ENCODE results near the gene S100A8. TPM values are rescaled to one million over a fixed set of nuclear protein-coding genes. Genes with fewer than 3 reads are reported as not detected.

Gene S100A8
- total RNA-seq, 1 experiment from 2014 or later: not detected

GRCh38 chr1:153341431-153341934, 49.4 kb downstream of the S100A8 start:
- CTCF ChIA-PET: no interaction called here
- peaks cover 81% of the 10 kb centered on the region for H3K27me3 ChIP-seq (replicated peaks; ENCODE audit: insufficient read depth, low read depth, low read length, poor library complexity)
- BruUV-seq (replicated peaks): no TSS peak
- H3K27ac ChIP-seq (ENCODE audit: low read depth, low read length, poor library complexity, severe bottlenecking): no peak overlapping the region
- no peak overlapping the region for H3K4me3 ChIP-seq (ENCODE audit: low read depth, low read length, poor library complexity, severe bottlenecking)
- no peaks in the 10 kb centered on the region for H3K36me3 ChIP-seq (ENCODE audit: insufficient read depth, low read length, poor library complexity, severe bottlenecking)
- POLR2A ChIA-PET (ENCODE audit: low non-redundant PET): no interaction called here
- no peak for TF ChIP-seq EZH2 (IDR thresholded peaks at IDR 0.05; ENCODE audit: borderline replicate concordance, low read depth, low read length, poor library complexity, severe bottlenecking)
- TF ChIP-seq, protein P1, sequence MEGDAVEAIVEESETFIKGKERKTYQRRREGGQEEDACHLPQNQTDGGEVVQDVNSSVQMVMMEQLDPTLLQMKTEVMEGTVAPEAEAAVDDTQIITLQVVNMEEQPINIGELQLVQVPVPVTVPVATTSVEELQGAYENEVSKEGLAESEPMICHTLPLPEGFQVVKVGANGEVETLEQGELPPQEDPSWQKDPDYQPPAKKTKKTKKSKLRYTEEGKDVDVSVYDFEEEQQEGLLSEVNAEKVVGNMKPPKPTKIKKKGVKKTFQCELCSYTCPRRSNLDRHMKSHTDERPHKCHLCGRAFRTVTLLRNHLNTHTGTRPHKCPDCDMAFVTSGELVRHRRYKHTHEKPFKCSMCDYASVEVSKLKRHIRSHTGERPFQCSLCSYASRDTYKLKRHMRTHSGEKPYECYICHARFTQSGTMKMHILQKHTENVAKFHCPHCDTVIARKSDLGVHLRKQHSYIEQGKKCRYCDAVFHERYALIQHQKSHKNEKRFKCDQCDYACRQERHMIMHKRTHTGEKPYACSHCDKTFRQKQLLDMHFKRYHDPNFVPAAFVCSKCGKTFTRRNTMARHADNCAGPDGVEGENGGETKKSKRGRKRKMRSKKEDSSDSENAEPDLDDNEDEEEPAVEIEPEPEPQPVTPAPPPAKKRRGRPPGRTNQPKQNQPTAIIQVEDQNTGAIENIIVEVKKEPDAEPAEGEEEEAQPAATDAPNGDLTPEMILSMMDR (conservative IDR thresholded peaks at IDR 0.05; ENCODE audit: low read depth, low read length): no peak
- no peaks in the 10 kb centered on the region for H3K9me3 ChIP-seq (ENCODE audit: low read depth, low read length, poor library complexity, severe bottlenecking)
- DNase-seq (ENCODE audit: low spot score): no peak
- intact Hi-C loops (cut with micrococcal nuclease; ENCODE audit: unreplicated experiment): no loop called here
- H3K4me1 ChIP-seq (ENCODE audit: insufficient read depth, low read length, poor library complexity, severe bottlenecking): no peaks in the 10 kb centered on the region

DNA sequence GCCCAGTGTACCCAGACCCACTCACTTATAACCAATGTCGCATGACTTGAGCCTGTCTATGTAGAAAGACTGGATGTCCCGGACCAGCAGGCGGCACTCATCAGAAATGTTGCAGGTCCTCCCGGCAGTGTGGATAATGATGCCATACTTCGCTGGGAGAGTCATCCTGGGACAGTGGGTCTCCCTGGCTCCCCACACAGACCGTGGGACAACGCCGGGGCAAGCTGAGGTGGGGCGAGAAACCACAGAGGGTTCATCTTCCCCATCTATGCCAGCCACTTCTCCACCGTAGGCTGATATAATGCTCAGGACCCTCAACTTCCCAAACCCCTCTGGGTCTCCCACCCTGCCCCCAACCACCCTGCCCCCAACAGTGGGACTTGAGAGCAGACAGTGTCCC, 50.5 kb downstream of the S100A8 start:
- H3K4me1 ChIP-seq (ENCODE audit: insufficient read depth, low read length, poor library complexity, severe bottlenecking): no peaks in the 10 kb centered on the region
- no peaks in the 10 kb centered on the region for H3K9me3 ChIP-seq (ENCODE audit: low read depth, low read length, poor library complexity, severe bottlenecking)
- no peak overlapping the region for H3K4me3 ChIP-seq (ENCODE audit: low read depth, low read length, poor library complexity, severe bottlenecking)
- no peak overlapping the region for H3K27ac ChIP-seq (ENCODE audit: low read depth, low read length, poor library complexity, severe bottlenecking)
- TF ChIP-seq EZH2 (IDR thresholded peaks at IDR 0.05; ENCODE audit: borderline replicate concordance, low read depth, low read length, poor library complexity, severe bottlenecking): no peak
- TF ChIP-seq, protein P1 (conservative IDR thresholded peaks at IDR 0.05; ENCODE audit: low read depth, low read length): no peak
- intact Hi-C loops (cut with micrococcal nuclease; ENCODE audit: unreplicated experiment): no loop called here
- peaks cover 71% of the 10 kb centered on the region for H3K27me3 ChIP-seq (replicated peaks; ENCODE audit: insufficient read depth, low read depth, low read length, poor library complexity)
- H3K36me3 ChIP-seq (ENCODE audit: insufficient read depth, low read length, poor library complexity, severe bottlenecking): no peaks in the 10 kb centered on the region
- no TSS peak for BruUV-seq (replicated peaks)
- CTCF ChIA-PET: no interaction called here
- POLR2A ChIA-PET (ENCODE audit: low non-redundant PET): no interaction called here
- no peak for DNase-seq (ENCODE audit: low spot score)

Other genes with a start within 250 kb of the S100A8 start
- gene SPRR2G, start 240.2 kb downstream of the S100A8 start, total RNA-seq (2021): not detected in 2 replicates
- gene LELP1, start 187.6 kb downstream of the S100A8 start, total RNA-seq (2021): not detected in 2 replicates
- gene PRR9, start 173.5 kb downstream of the S100A8 start, total RNA-seq (2021): not detected in 2 replicates
- gene LORICRIN, start 131.4 kb downstream of the S100A8 start, total RNA-seq (2021): not detected in 2 replicates
- not detected in 2 replicates for gene PGLYRP3, start 78.1 kb downstream of the S100A8 start, total RNA-seq (2021)
- not detected in 2 replicates for gene PGLYRP4, start 42.2 kb downstream of the S100A8 start, total RNA-seq (2021)
- gene S100A9, start 33.2 kb downstream of the S100A8 start, total RNA-seq (2021): not detected in 2 replicates
- gene S100A12, start 15.5 kb downstream of the S100A8 start, total RNA-seq (2021): not detected in 2 replicates
- not detected in 2 replicates for gene S100A7A, start 25.4 kb upstream of the S100A8 start, total RNA-seq (2021)
- not detected in 2 replicates for gene S100A7, start 69.6 kb upstream of the S100A8 start, total RNA-seq (2021)
- gene S100A6, start 144.9 kb upstream of the S100A8 start, total RNA-seq (2021): 73.6 and 106 TPM in 2 replicates
- not detected in 2 replicates for gene S100A5, start 149.9 kb upstream of the S100A8 start, total RNA-seq (2021)
- gene S100A4, start 154.7 kb upstream of the S100A8 start, total RNA-seq (2021): 17.8 and 20.0 TPM in 2 replicates
- 0.61 and 0.99 TPM in 2 replicates for gene S100A3, start 158.2 kb upstream of the S100A8 start, total RNA-seq (2021)
- gene S100A2, start 174.8 kb upstream of the S100A8 start, total RNA-seq (2021): 2.4 and 4.5 TPM in 2 replicates
- gene S100A16, start 222.1 kb upstream of the S100A8 start, total RNA-seq (2021): 0.43 TPM in 1 of 2 replicates, not detected in the other
- gene S100A14, start 225.3 kb upstream of the S100A8 start, total RNA-seq (2021): not detected in 2 replicates
- gene S100A13, start 236.4 kb upstream of the S100A8 start, total RNA-seq (2021): 11.0 and 18.0 TPM in 2 replicates
- gene S100A1, start 237.4 kb upstream of the S100A8 start, total RNA-seq (2021): 0.72 TPM in 1 of 2 replicates, not detected in the other
- gene CHTOP, start 243.0 kb upstream of the S100A8 start, total RNA-seq (2021): 99.8 and 101 TPM in 2 replicates